Adrenal gland (tissue), 5 donors: Measurements from ENCODE around the gene TRPV3.

Experiments
- POLR2A ChIP-seq, 2 donors: fragments of 450-650 bp; IDR thresholded peaks; one replicate each; pipeline ENCODE4 v1.6.1; 2017; ENCODE audit warnings: antibody characterized with exemption in 2 of 2, mild to moderate bottlenecking in 2 of 2, moderate library complexity in 1 of 2
- TF ChIP-seq, protein P1 (sequence below), 6 experiments: fragments of 450-650 bp in 4 of 6; fragments of 200-600 bp in 2 of 6; sonication (generic) in 1 of 6; IDR thresholded peaks; 1 replicate in 5 of 6; 2 replicates in 1 of 6; pipeline versions ENCODE4 v1.5.1 to v1.8.0; 2016 to 2021; ENCODE audit warnings: antibody characterized with exemption in 6 of 6, mild to moderate bottlenecking in 2 of 6, moderate library complexity in 1 of 6
- donor health status: DM: no; HTN: no; CAD: no.

DNA sequence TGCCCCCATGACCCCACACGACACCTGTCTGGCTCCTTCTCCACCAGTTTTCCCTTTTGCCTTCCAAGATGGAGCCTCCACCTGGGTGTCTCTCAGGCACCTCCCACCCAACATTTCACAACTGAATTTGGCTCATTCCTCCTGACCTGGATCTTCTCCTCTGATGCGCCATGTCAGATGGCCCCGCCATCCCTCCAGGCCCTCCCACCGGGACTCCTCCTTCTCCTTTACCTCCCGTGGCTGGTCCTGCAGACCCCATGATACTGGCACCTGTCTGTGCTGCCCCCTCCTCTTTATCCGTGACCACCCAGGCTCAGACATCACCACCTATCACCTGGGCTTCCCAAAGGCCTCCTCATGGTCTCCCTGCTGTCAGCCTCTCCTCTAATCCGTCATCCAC lies 4.7 kb downstream of the TRPV3 start:
- TF ChIP-seq, protein P1, sequence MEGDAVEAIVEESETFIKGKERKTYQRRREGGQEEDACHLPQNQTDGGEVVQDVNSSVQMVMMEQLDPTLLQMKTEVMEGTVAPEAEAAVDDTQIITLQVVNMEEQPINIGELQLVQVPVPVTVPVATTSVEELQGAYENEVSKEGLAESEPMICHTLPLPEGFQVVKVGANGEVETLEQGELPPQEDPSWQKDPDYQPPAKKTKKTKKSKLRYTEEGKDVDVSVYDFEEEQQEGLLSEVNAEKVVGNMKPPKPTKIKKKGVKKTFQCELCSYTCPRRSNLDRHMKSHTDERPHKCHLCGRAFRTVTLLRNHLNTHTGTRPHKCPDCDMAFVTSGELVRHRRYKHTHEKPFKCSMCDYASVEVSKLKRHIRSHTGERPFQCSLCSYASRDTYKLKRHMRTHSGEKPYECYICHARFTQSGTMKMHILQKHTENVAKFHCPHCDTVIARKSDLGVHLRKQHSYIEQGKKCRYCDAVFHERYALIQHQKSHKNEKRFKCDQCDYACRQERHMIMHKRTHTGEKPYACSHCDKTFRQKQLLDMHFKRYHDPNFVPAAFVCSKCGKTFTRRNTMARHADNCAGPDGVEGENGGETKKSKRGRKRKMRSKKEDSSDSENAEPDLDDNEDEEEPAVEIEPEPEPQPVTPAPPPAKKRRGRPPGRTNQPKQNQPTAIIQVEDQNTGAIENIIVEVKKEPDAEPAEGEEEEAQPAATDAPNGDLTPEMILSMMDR (IDR thresholded peaks at IDR 0.05) = no peak
- no peak for TF ChIP-seq POLR2A (IDR thresholded peaks at IDR 0.05)
